HepG2 (cell line): ENCODE measurements around the gene ZFPL1. TPM values are rescaled to one million over a fixed set of nuclear protein-coding genes. Genes with fewer than 3 reads are reported as not detected.
A peak's percentile ranks its signal among the peaks of the same experiment; 100 is the strongest.

Experiments
- CBX1 ChIP-seq: IDR thresholded peaks from one replicate; pipeline ENCODE4 v1.6.1; 2016; ENCODE audit warnings: antibody characterized with exemption, low read depth
- EP300 ChIP-seq, 3 experiments: sonication (generic) in 1 of 3; formaldehyde crosslinking in 1 of 3; IDR thresholded peaks; 2 replicates each; pipeline versions ENCODE4 v1.5.1 to v1.6.1; 2011 to 2020; ENCODE audit warnings: low read depth in 2 of 3, low read length in 2 of 3, borderline replicate concordance in 1 of 3, improper control_type of control experiment in 1 of 3, mild to moderate bottlenecking in 1 of 3, missing genetic modification reagents in 1 of 3, moderate library complexity in 1 of 3
- GATAD2A ChIP-seq: IDR thresholded peaks from 2 replicates; pipeline ENCODE4 v1.6.1; 2016
- HNRNPL ChIP-seq: fragments of 200-400 bp; formaldehyde crosslinking; IDR thresholded peaks from 2 replicates; pipeline ENCODE4 v1.6.1; 2017; ENCODE audit warnings: mild to moderate bottlenecking, low read depth, low read length
- KDM5B ChIP-seq: sonication (generic); formaldehyde crosslinking; IDR thresholded peaks from 2 replicates; pipeline ENCODE4 v1.4.0; 2020; ENCODE audit warnings: missing genetic modification reagents, mild to moderate bottlenecking, borderline replicate concordance
- PCBP2 ChIP-seq: fragments of 200-400 bp; formaldehyde crosslinking; optimal IDR thresholded peaks from 2 replicates; pipeline ENCODE3; 2018; ENCODE audit warnings: low read length, low read depth; ENCODE audit not compliant: poor library complexity, severe bottlenecking
- SMARCC2 ChIP-seq: fragments of 450-650 bp; IDR thresholded peaks from 2 replicates; pipeline ENCODE4 v1.6.1; 2017; ENCODE audit warnings: antibody characterized with exemption, mild to moderate bottlenecking
- ZNF10 ChIP-seq: sonication (generic); formaldehyde crosslinking; IDR thresholded peaks from 2 replicates; pipeline ENCODE4 v1.4.0; 2020; ENCODE audit warnings: mild to moderate bottlenecking, low read depth, missing genetic modification reagents, borderline replicate concordance
- polyA plus RNA-seq, 8 experiments: library from polyadenylated mRNA; depleted of rRNA in 3 of 8; stranded (reverse) in 7 of 8; unstranded in 1 of 8; fragments of >200 nt; fragmentation: Illumina TruSeq in 4 of 8; extraction: Trizol in 4 of 8; gene quantifications; 2 replicates each; pipeline versions ENCODE4 v1.2.1 to v1.2.3, GENCODE V29; 2011 to 2016; ENCODE audit warnings: low read depth in 4 of 8, missing spikeins in 1 of 8, mixed read lengths in 1 of 8; ENCODE audit not compliant: insufficient read depth in 1 of 8
- total RNA-seq, 5 experiments: library from RNA; depleted of rRNA; stranded (reverse); fragments of >200 nt; fragmentation: Illumina TruSeq; extraction: Trizol; gene quantifications; 2 replicates each; pipeline ENCODE4 v1.2.3, GENCODE V29; 2016; ENCODE audit warnings: low read depth in 1 of 5
- TF ChIP-seq, protein P1 (sequence below): sonication (generic); formaldehyde crosslinking; IDR thresholded peaks from 2 replicates; pipeline ENCODE4 v1.4.0; 2020; ENCODE audit warnings: mild to moderate bottlenecking, missing genetic modification reagents, borderline replicate concordance
- TF ChIP-seq, protein P2 (sequence below): sonication (generic); formaldehyde crosslinking; IDR thresholded peaks from 2 replicates; pipeline ENCODE4 v1.5.1; 2020; ENCODE audit warnings: missing genetic modification reagents, mild to moderate bottlenecking, borderline replicate concordance
- TF ChIP-seq, protein P3 (sequence below): sonication (generic); formaldehyde crosslinking; IDR thresholded peaks from 2 replicates; pipeline ENCODE4 v1.5.0; 2020; ENCODE audit warnings: mild to moderate bottlenecking, missing genetic modification reagents, borderline replicate concordance
- TF ChIP-seq, protein P4 (sequence below): sonication (generic); formaldehyde crosslinking; IDR thresholded peaks from 2 replicates; pipeline ENCODE4 v1.4.0; 2020; ENCODE audit warnings: missing genetic modification reagents

ZFPL1 gene
- total and polyA plus RNA-seq, 2 of the 13 experiments (the other 11 are each of a cell fraction or from before 2014, with no cell fraction given): 32.2 to 56.0 TPM

DNA sequence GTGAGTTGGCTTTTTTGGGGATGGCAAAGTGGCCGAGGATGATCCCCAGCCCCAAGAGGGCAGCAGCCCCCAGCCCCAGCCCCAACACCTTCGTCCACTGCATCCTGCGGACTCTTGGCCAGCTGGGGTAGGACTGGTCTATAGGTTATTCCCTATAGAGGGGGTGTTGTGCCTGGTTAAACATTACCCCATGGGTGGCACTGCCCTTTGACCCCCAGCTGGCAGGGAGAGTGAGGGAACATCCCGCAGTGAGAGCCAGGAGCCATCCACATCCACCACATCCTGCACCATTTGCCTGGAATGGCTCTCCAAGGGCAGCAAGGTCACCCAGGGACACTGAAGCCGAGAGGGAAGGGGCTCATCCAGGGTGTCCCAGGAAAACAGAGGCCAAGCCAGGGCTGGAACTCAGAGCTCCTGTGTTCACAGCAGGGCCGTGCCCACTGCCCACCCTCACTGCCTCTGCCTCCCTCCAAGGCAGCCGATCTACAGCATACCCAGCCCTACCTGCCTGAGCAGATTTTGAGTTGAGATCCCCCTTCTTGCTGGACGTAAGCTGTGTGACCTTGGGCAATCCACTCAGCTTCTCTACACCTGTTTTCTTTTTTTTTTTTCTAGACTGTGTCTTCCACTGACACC, 25.5 kb upstream of the ZFPL1 start, which contains the start of gene NAALADL1 (continued):
- TF ChIP-seq, protein P1, sequence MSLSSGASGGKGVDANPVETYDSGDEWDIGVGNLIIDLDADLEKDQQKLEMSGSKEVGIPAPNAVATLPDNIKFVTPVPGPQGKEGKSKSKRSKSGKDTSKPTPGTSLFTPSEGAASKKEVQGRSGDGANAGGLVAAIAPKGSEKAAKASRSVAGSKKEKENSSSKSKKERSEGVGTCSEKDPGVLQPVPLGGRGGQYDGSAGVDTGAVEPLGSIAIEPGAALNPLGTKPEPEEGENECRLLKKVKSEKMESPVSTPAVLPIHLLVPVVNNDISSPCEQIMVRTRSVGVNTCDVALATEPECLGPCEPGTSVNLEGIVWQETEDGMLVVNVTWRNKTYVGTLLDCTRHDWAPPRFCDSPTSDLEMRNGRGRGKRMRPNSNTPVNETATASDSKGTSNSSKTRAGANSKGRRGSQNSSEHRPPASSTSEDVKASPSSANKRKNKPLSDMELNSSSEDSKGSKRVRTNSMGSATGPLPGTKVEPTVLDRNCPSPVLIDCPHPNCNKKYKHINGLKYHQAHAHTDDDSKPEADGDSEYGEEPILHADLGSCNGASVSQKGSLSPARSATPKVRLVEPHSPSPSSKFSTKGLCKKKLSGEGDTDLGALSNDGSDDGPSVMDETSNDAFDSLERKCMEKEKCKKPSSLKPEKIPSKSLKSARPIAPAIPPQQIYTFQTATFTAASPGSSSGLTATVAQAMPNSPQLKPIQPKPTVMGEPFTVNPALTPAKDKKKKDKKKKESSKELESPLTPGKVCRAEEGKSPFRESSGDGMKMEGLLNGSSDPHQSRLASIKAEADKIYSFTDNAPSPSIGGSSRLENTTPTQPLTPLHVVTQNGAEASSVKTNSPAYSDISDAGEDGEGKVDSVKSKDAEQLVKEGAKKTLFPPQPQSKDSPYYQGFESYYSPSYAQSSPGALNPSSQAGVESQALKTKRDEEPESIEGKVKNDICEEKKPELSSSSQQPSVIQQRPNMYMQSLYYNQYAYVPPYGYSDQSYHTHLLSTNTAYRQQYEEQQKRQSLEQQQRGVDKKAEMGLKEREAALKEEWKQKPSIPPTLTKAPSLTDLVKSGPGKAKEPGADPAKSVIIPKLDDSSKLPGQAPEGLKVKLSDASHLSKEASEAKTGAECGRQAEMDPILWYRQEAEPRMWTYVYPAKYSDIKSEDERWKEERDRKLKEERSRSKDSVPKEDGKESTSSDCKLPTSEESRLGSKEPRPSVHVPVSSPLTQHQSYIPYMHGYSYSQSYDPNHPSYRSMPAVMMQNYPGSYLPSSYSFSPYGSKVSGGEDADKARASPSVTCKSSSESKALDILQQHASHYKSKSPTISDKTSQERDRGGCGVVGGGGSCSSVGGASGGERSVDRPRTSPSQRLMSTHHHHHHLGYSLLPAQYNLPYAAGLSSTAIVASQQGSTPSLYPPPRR (CRISPR knock-in tag): peak; percentile 30; the same call in 1 of the 2 replicates
- TF ChIP-seq, protein P2, sequence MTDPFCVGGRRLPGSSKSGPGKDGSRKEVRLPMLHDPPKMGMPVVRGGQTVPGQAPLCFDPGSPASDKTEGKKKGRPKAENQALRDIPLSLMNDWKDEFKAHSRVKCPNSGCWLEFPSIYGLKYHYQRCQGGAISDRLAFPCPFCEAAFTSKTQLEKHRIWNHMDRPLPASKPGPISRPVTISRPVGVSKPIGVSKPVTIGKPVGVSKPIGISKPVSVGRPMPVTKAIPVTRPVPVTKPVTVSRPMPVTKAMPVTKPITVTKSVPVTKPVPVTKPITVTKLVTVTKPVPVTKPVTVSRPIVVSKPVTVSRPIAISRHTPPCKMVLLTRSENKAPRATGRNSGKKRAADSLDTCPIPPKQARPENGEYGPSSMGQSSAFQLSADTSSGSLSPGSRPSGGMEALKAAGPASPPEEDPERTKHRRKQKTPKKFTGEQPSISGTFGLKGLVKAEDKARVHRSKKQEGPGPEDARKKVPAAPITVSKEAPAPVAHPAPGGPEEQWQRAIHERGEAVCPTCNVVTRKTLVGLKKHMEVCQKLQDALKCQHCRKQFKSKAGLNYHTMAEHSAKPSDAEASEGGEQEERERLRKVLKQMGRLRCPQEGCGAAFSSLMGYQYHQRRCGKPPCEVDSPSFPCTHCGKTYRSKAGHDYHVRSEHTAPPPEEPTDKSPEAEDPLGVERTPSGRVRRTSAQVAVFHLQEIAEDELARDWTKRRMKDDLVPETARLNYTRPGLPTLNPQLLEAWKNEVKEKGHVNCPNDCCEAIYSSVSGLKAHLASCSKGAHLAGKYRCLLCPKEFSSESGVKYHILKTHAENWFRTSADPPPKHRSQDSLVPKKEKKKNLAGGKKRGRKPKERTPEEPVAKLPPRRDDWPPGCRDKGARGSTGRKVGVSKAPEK (CRISPR knock-in tag): no peak
- TF ChIP-seq GATAD2A (CRISPR knock-in tag) (peak; percentile 53; the same call in 1 of the 2 replicates), HNRNPL (peak; percentile 96), PCBP2 (no peak), KDM5B (CRISPR knock-in tag) (peak; percentile 65; the same call in 1 of the 2 replicates), CBX1 (no peak), SMARCC2 (no peak), ZNF10 (no peak), EP300 (IDR thresholded peaks at IDR 0.05; ENCODE audit: low read depth in 2 of 2, low read length in 2 of 2) (peak in 1 of 2 experiments; percentile 24; a peak in 1 of 4 replicates), EP300 (CRISPR knock-in tag; IDR thresholded peaks at IDR 0.05; ENCODE audit: borderline replicate concordance) (no peak; the same call in 1 of the 2 replicates)
- TF ChIP-seq, protein P3, sequence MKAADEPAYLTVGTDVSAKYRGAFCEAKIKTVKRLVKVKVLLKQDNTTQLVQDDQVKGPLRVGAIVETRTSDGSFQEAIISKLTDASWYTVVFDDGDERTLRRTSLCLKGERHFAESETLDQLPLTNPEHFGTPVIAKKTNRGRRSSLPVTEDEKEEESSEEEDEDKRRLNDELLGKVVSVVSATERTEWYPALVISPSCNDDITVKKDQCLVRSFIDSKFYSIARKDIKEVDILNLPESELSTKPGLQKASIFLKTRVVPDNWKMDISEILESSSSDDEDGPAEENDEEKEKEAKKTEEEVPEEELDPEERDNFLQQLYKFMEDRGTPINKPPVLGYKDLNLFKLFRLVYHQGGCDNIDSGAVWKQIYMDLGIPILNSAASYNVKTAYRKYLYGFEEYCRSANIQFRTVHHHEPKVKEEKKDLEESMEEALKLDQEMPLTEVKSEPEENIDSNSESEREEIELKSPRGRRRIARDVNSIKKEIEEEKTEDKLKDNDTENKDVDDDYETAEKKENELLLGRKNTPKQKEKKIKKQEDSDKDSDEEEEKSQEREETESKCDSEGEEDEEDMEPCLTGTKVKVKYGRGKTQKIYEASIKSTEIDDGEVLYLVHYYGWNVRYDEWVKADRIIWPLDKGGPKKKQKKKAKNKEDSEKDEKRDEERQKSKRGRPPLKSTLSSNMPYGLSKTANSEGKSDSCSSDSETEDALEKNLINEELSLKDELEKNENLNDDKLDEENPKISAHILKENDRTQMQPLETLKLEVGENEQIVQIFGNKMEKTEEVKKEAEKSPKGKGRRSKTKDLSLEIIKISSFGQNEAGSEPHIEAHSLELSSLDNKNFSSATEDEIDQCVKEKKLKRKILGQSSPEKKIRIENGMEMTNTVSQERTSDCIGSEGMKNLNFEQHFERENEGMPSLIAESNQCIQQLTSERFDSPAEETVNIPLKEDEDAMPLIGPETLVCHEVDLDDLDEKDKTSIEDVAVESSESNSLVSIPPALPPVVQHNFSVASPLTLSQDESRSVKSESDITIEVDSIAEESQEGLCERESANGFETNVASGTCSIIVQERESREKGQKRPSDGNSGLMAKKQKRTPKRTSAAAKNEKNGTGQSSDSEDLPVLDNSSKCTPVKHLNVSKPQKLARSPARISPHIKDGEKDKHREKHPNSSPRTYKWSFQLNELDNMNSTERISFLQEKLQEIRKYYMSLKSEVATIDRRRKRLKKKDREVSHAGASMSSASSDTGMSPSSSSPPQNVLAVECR (CRISPR knock-in tag): peak; percentile 60; the same call in 1 of the 2 replicates
- TF ChIP-seq, protein P4, sequence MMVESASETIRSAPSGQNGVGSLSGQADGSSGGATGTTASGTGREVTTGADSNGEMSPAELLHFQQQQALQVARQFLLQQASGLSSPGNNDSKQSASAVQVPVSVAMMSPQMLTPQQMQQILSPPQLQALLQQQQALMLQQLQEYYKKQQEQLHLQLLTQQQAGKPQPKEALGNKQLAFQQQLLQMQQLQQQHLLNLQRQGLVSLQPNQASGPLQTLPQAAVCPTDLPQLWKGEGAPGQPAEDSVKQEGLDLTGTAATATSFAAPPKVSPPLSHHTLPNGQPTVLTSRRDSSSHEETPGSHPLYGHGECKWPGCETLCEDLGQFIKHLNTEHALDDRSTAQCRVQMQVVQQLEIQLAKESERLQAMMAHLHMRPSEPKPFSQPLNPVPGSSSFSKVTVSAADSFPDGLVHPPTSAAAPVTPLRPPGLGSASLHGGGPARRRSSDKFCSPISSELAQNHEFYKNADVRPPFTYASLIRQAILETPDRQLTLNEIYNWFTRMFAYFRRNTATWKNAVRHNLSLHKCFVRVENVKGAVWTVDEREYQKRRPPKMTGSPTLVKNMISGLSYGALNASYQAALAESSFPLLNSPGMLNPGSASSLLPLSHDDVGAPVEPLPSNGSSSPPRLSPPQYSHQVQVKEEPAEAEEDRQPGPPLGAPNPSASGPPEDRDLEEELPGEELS (CRISPR knock-in tag): 0 out of 2 replicates have a peak, but pooled peaks have one; percentile 24
